Heart left ventricle (tissue), 16 donors: Measurements from ENCODE around the gene WFDC1. TPM values are rescaled to one million over a fixed set of nuclear protein-coding genes. Genes with fewer than 3 reads are reported as not detected.

Source experiments
- ATAC-seq, 4 donors: fragments of 200-7000 bp; cut with Tn5 transposase; one replicate each; pipeline ENCODE4 v1.9.1; 2020 to 2022; ENCODE audit warnings: moderate library complexity in 4 of 4, mild to moderate bottlenecking in 3 of 4, moderate number of reproducible peaks in 1 of 4
- DNase-seq, 5 donors: peaks; one replicate each; pipeline ENCODE4 v3.0.0-alpha.2; 2020
- H3K27ac ChIP-seq, 12 donors: fragments of 200-600 bp; sonication (generic) in 4 of 12; one replicate each; pipeline versions ENCODE4 v1.5.0 to v1.8.0; 2016 to 2022; ENCODE audit warnings: mild to moderate bottlenecking in 2 of 12
- H3K27me3 ChIP-seq, 9 donors: fragments of 200-600 bp; sonication (generic) in 2 of 9; one replicate each; pipeline versions ENCODE4 v1.5.1 to v1.8.0; 2016 to 2022; ENCODE audit warnings: mild to moderate bottlenecking in 3 of 9
- H3K36me3 ChIP-seq, 9 donors: fragments of 200-600 bp; sonication (generic) in 2 of 9; one replicate each; pipeline versions ENCODE4 v1.5.0 to v1.8.0; 2018 to 2022; ENCODE audit warnings: mild to moderate bottlenecking in 2 of 9
- H3K4me1 ChIP-seq, 12 donors: fragments of 200-600 bp; sonication (generic) in 4 of 12; one replicate each; pipeline versions ENCODE4 v1.5.0 to v1.8.0; 2016 to 2022; ENCODE audit warnings: mild to moderate bottlenecking in 3 of 12
- H3K4me3 ChIP-seq, 12 donors: fragments of 200-600 bp; sonication (generic) in 4 of 12; one replicate each; pipeline versions ENCODE4 v1.5.0 to v1.8.0; 2017 to 2022; ENCODE audit warnings: mild to moderate bottlenecking in 9 of 12, moderate library complexity in 4 of 12
- H3K9me3 ChIP-seq, 12 donors: fragments of 200-600 bp; sonication (generic) in 4 of 12; one replicate each; pipeline versions ENCODE4 v1.5.0 to v1.8.0; 2016 to 2022; ENCODE audit warnings: mild to moderate bottlenecking in 1 of 12
- POLR2A ChIP-seq, 2 donors: fragments of 450-650 bp; IDR thresholded peaks; one replicate each; pipeline ENCODE4 v1.6.1; 2017; ENCODE audit warnings: antibody characterized with exemption in 2 of 2, mild to moderate bottlenecking in 2 of 2, moderate library complexity in 2 of 2
- WGBS, 4 donors: extraction: QIAGEN DNeasy Blood & Tissue Kit in 2 of 4; methylation state at CpG; one replicate each; pipeline versions ENCODE4 v1.1.5 to v1.1.7; 2013 to 2018; 5-methylcytosine and 5-hydroxymethylcytosine counted together
- intact Hi-C, 10 donors: fragments of 100-400 bp; cut with DNase I; formaldehyde crosslinking; loops; one replicate each; pipeline versions ENCODE4 v1.11.1 to v1.14.2; 2022
- polyA plus RNA-seq, 2 donors: library from polyadenylated mRNA; stranded (reverse); fragments of 200-250 nt; gene quantifications; one replicate each; pipeline ENCODE4 v1.2.3, GENCODE V29; 2013
- total RNA-seq, 9 donors: library from RNA; depleted of rRNA in 2 of 9; stranded (reverse); fragments of >200 nt in 2 of 9; fragmentation: NEBNext Ultra II Directional in 3 of 9; extraction: Animal tissue kit (Norgen Biotek cat#: 25700) in 3 of 9; gene quantifications; one replicate each; pipeline versions ENCODE4 v1.1.0 to v1.2.4, GENCODE V29; 2016 to 2023
- TF ChIP-seq, protein P1 (sequence below), 12 donors: fragments of 200-600 bp; sonication (generic) in 4 of 12; IDR thresholded peaks; one replicate each; pipeline versions ENCODE4 v1.5.0 to v1.8.0; 2018 to 2022; ENCODE audit warnings: antibody characterized with exemption in 12 of 12, mild to moderate bottlenecking in 5 of 12
- donor health status: ischemic (EF 13 %, LVEDD 7.1; RV severe dilation, severe dysfunction).
- donor health status: healthy with polysubstance abuse.
- donor health status: DM: no; HTN: yes; CAD: no.
- donor health status: DM: no; HTN: no; CAD: no.
- donor health status: ischemic (EF 25% LVEDD 6.9; RV normal size, moderate dysfunction).
- donor health status: ischemic (EF 25% LVEDD 5.7; RV mildly dilated, moderate dysfunction).
- donor health status: healthy.
- donor health status: DM: yes; HTN: yes; CAD: no.
- donor health status: ischemic (EF 35%, LVEDD 5.7; RV mildly dilated, moderate dysfunction).
- donor health status: nonischemic (EF 11% LVEDD 7.7; RV severe dilation, severe dysfunction).
- donor health status: DM: yes; HTN: yes; CAD: no.
- donor health status: PGD.
- donor health status: ischemic (EF 29% LVEDD 5.4; RV normal size, mild dysfunction).
- donor health status: nonischemic (EF 23%, LVEDD 6.1; RV moderate dilation, normal function).

The WFDC1 gene
- total and polyA plus RNA-seq, 11 donors = 0.50 to 5.4 (median 1.6) TPM

DNA sequence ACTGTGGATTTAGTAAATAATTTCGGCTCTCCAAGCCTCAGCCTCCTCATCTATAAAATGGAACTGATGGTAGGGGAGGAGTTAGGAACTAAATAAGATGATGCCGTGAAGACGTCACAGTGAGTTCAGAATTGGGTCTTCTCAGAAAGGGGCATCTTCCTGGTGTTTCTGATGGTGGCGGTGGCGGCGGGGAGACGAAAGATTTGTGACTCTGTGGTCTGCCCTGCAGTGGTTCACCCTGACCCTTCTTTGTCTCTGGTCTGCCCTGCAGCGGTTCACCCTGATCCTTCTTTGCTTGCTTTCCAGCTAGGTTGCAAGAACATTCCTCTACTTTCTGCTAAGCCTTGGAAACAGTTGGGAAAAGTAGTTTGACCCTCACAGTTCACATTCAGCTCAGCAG is 34.3 kb downstream of the WFDC1 start:
- WGBS, 4 donors = 94 to 96% (median 94%) methylated on average over 8 of the region's 8 CpGs
- H3K4me3 ChIP-seq = no peak overlapping the region
- DNase-seq = no peak
- H3K36me3 ChIP-seq = no peaks in the 10 kb centered on the region
- no peak for ATAC-seq
- no peaks in the 10 kb centered on the region for H3K9me3 ChIP-seq
- TF ChIP-seq, protein P1, sequence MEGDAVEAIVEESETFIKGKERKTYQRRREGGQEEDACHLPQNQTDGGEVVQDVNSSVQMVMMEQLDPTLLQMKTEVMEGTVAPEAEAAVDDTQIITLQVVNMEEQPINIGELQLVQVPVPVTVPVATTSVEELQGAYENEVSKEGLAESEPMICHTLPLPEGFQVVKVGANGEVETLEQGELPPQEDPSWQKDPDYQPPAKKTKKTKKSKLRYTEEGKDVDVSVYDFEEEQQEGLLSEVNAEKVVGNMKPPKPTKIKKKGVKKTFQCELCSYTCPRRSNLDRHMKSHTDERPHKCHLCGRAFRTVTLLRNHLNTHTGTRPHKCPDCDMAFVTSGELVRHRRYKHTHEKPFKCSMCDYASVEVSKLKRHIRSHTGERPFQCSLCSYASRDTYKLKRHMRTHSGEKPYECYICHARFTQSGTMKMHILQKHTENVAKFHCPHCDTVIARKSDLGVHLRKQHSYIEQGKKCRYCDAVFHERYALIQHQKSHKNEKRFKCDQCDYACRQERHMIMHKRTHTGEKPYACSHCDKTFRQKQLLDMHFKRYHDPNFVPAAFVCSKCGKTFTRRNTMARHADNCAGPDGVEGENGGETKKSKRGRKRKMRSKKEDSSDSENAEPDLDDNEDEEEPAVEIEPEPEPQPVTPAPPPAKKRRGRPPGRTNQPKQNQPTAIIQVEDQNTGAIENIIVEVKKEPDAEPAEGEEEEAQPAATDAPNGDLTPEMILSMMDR (IDR thresholded peaks at IDR 0.05) = no peak
- TF ChIP-seq POLR2A (IDR thresholded peaks at IDR 0.05) = no peak
- no peaks in the 10 kb centered on the region for H3K27me3 ChIP-seq
- no peak overlapping the region for H3K27ac ChIP-seq
- intact Hi-C loops = no loop called here
- no peaks in the 10 kb centered on the region for H3K4me1 ChIP-seq

DNA sequence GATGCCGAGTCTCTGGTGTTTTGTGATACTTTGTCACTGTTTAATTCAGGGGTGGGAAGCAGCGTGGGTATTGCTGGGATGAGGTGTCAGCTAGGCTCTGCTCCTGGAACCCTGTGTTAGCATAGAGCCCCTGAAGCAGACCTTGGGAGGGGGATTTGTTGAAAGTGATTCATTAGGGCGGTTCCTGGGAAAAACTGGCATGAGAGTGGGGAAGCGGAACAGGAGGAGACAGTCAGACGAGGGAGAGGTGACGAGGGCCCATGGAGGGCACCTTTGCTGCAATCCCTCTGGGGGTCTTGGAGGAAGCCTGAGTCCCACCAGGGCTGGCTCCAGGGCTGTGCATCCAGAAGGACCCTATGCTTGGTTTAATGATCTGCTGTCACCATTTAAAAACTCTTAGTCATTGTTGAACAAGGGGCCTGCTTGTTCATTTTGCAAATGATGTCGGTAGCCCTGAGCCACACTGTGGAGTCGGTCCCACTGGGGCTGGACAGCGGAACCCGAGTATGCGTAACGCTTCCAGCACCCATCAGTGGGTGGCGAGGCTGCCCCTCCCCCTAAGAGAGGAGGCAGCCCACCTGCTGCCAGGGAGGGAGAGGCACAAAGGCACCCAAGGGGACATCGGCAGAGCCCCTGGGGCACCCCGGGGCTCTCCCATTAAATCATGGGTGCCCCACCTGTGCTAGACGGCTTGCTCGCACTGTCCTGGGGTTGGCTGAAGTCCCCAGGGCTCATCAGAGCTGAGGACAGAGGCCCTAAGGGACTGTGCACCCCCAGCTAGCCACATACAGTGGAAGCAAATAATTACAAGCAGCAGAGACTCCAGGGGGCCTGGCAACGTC is 35.4 kb downstream of the WFDC1 start:
- Histone ChIP-seq H3K4me1 (no peaks in the 10 kb centered on the region), H3K36me3 (no peaks in the 10 kb centered on the region), H3K27ac (no peak overlapping the region), H3K4me3 (no peak overlapping the region), H3K27me3 (no peaks in the 10 kb centered on the region), H3K9me3 (peaks cover 0 to 5% (median 0%) of the 10 kb centered on the region in 12 donors)
- WGBS, 4 donors = 80 to 83% (median 81%) methylated on average over 17 to 18 of the region's 18 CpGs
- TF ChIP-seq, protein P1 (IDR thresholded peaks at IDR 0.05) = no peak
- no peak for TF ChIP-seq POLR2A (IDR thresholded peaks at IDR 0.05)
- intact Hi-C loops = loop anchor here in 1 of 10 donors (5.0 kb wide), 1 partner anchor 92 kb away; no protein-coding TSS in a partner anchor
- DNase-seq (no peak), ATAC-seq (no peak)

DNA sequence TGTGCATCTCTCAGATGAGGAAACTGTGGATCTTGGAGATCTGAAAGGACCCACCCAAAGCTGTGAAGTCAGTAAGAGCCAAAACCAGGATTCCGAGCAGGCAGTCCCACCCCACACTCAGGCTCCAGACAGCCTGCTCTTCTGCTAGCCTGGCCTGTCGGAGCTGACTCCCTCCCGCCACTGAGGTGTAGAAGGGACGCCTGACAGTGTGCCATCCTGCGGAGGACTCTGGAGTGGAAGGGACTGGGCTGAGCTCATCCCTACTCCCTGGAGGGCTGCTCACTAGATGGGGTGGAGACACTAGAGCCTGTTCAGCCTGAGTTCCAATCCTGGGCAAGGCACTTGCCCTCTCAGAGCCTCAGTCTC is 36.0 kb downstream of the WFDC1 start:
- H3K4me3 ChIP-seq = no peak overlapping the region
- intact Hi-C loops = loop anchor here in 1 of 10 donors (5.0 kb wide), 1 partner anchor 92 kb away; no protein-coding TSS in a partner anchor
- TF ChIP-seq, protein P1 (IDR thresholded peaks at IDR 0.05) = no peak
- TF ChIP-seq POLR2A (IDR thresholded peaks at IDR 0.05) = no peak
- H3K27me3 ChIP-seq = no peaks in the 10 kb centered on the region
- no peak overlapping the region for H3K27ac ChIP-seq
- no peak for ATAC-seq
- H3K36me3 ChIP-seq = no peaks in the 10 kb centered on the region
- peaks cover 0 to 11% (median 0%) of the 10 kb centered on the region in 12 donors for H3K9me3 ChIP-seq
- DNase-seq = no peak
- H3K4me1 ChIP-seq = no peaks in the 10 kb centered on the region
- 87 to 90% (median 88%) methylated on average over 3 to 5 of the region's 5 CpGs; no CpG with 5 or more reads in 1 of the 4 donors for WGBS, 4 donors

DNA sequence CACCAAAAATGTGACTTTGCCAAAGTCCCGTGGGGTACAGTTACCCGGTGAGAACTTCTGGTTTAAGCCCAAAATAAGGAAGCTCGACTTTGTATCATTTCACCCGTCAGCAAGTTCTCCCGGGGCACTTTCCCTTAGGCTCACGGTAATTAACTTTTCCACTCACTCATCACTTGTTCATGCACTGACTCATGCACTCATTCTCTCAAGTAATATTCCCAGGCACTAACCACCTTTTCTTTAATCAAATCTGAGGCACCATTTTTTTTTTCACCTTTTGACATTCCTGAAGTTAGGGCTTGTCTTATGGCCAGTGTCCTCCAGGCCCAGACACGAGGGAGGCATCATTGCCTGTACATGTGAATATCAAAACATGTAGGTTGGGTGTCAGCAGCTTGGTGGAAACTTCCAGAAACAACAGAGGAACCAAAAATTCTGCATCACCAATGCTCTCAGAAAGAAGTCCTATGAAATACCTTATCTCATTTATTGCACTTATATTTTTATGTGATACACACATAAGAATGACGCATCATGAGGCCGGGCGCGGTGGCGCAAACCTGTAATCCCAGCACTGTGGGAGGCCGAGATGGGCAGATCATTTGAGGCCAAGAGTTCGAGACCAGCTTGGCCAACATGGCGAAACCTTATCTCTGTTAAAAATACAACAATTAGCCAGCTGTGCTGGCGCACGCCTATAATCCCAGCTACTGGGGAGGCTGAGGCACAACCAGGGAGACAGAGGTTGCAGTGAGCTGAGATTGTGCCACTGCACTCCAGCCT is 37.5 kb downstream of the WFDC1 start:
- no peak overlapping the region for H3K4me3 ChIP-seq
- no peak for TF ChIP-seq POLR2A (IDR thresholded peaks at IDR 0.05)
- TF ChIP-seq, protein P1 (IDR thresholded peaks at IDR 0.05) = no peak
- no peak overlapping the region for H3K27ac ChIP-seq
- no peaks in the 10 kb centered on the region for H3K4me1 ChIP-seq
- intact Hi-C loops = loop anchor here in 1 of 10 donors (5.0 kb wide), 1 partner anchor 90 kb away; no protein-coding TSS in a partner anchor
- no peaks in the 10 kb centered on the region for H3K27me3 ChIP-seq
- no peaks in the 10 kb centered on the region for H3K36me3 ChIP-seq
- WGBS, 4 donors = 78 to 88% (median 84%) methylated on average over 17 of the region's 17 CpGs
- H3K9me3 ChIP-seq = peaks cover 0 to 26% (median 7%) of the 10 kb centered on the region in 12 donors
- DNase-seq (no peak), ATAC-seq (no peak)
